K562 (cell line): ENCODE results near the gene SNX9. TPM values are rescaled to one million over a fixed set of nuclear protein-coding genes. Genes with fewer than 3 reads are reported as not detected.
"Not testable (repeated sequence)": the region's sequence is repeated elsewhere in the genome, so short reads cannot be mapped to it uniquely, and the experiment has no call there.

Source experiments
- ATAC-seq: fragments of 200-7000 bp; cut with Tn5 transposase; 3 replicates; pipeline ENCODE4 v1.9.1; 2020; ENCODE audit warnings: moderate library complexity
- BruUV-seq: library from RNA; stranded (reverse); fragments of 400-500 nt; replicated peaks from 2 replicates; lab custom pipeline; 2021; lab: Mats Ljungman, UMichigan
- CTCF ChIA-PET: fragments of 300-600 bp; formaldehyde crosslinking; extraction: SDS; loops from one replicate; lab custom pipeline; 2021; ENCODE audit warnings: low intra/inter-chr PET ratio; lab: Yijun Ruan, JAX
- POLR2A ChIA-PET: fragments of 300-600, 350-650 bp; sonication (Branson Sonifier 250); formaldehyde crosslinking; extraction: SDS; loops from one replicate; lab custom pipeline; 2021; ENCODE audit warnings: antibody characterized with exemption, inconsistent platforms; lab: Yijun Ruan, JAX
- DNase-seq, 4 experiments: peaks; one replicate each; pipeline versions ENCODE4 v3.0.0 to v3.0.0-alpha.2; 2011 to 2018; ENCODE audit warnings: low spot score in 3 of 4, mixed read lengths in 3 of 4; ENCODE audit errors: extremely low read depth in 1 of 4
- FAIRE-seq: peaks from 2 replicates; lab custom pipeline; 2011; peaks lifted over from hg19 to GRCh38; lab: Jason Lieb, UNC
- H2AFZ ChIP-seq: 2 replicates; pipeline ENCODE4 v1.6.0; 2011; ENCODE audit warnings: low read depth, low read length, control low read depth, inconsistent platforms
- H3K27ac ChIP-seq: fragments of 200-600 bp; 3 replicates; pipeline ENCODE4 v1.8.0; 2011; ENCODE audit warnings: low read depth, mild to moderate bottlenecking, control low read depth, inconsistent platforms, low read length, moderate library complexity, mixed read lengths; ENCODE audit errors: extremely low read depth
- H3K27me3 ChIP-seq, 2 experiments: fragments of 300-600 bp in 1 of 2; 2 replicates in 1 of 2; 3 replicates in 1 of 2; pipeline versions ENCODE4 v1.6.0 to v1.8.0; 2011; ENCODE audit warnings: inconsistent platforms in 2 of 2, low read length in 2 of 2, mild to moderate bottlenecking in 1 of 2, mixed read lengths in 1 of 2, moderate library complexity in 1 of 2; ENCODE audit not compliant: control insufficient read depth in 2 of 2, insufficient read depth in 2 of 2
- H3K36me3 ChIP-seq: fragments of 300-600 bp; 3 replicates; pipeline ENCODE4 v1.8.0; 2011; ENCODE audit warnings: mild to moderate bottlenecking, low read length, inconsistent platforms; ENCODE audit not compliant: control insufficient read depth, insufficient read depth
- H3K4me1 ChIP-seq, 2 experiments: fragments of 200-600 bp in 1 of 2; replicated peaks in 1 of 2; 2 replicates in 1 of 2; 3 replicates in 1 of 2; pipeline versions ENCODE4 v1.5.1 to v1.8.0; 2011; ENCODE audit warnings: inconsistent platforms in 2 of 2, low read length in 2 of 2, mild to moderate bottlenecking in 1 of 2, mixed read lengths in 1 of 2, moderate library complexity in 1 of 2; ENCODE audit not compliant: control insufficient read depth in 2 of 2, insufficient read depth in 2 of 2
- H3K4me2 ChIP-seq: 2 replicates; pipeline ENCODE4 v1.6.1; 2011; ENCODE audit warnings: low read length, control low read depth, inconsistent platforms, mixed read lengths; ENCODE audit not compliant: insufficient read depth
- H3K4me3 ChIP-seq: fragments of 200-600 bp; sonication (generic), shearing (Covaris generic); 2 replicates; pipeline ENCODE4 v1.5.1; 2016; ENCODE audit warnings: control low read depth, inconsistent platforms
- H3K79me2 ChIP-seq: fragments of 200-600 bp; 3 replicates; pipeline ENCODE4 v1.8.0; 2011; ENCODE audit warnings: low read length, inconsistent platforms; ENCODE audit not compliant: control insufficient read depth, insufficient read depth
- H3K9ac ChIP-seq, 2 experiments: 2 replicates each; pipeline versions ENCODE4 v1.6.0 to v1.6.1; 2011; ENCODE audit warnings: low read depth in 2 of 2, low read length in 2 of 2, control low read depth in 1 of 2, inconsistent platforms in 1 of 2, mild to moderate bottlenecking in 1 of 2, mixed read lengths in 1 of 2; ENCODE audit not compliant: insufficient read depth in 1 of 2
- H3K9me1 ChIP-seq: one replicate; pipeline ENCODE4 v1.6.0; 2011; ENCODE audit warnings: inconsistent platforms, mild to moderate bottlenecking, low read length, moderate library complexity; ENCODE audit not compliant: control insufficient read depth, insufficient read depth
- H3K9me3 ChIP-seq: replicated peaks from 2 replicates; pipeline ENCODE4 v1.5.1; 2011; ENCODE audit warnings: low read depth, low read length, inconsistent platforms; ENCODE audit not compliant: control insufficient read depth, insufficient read depth
- H4K20me1 ChIP-seq: replicated peaks from 2 replicates; pipeline ENCODE4 v1.6.1; 2011; ENCODE audit warnings: low read length, inconsistent platforms, mixed read lengths; ENCODE audit not compliant: control insufficient read depth, insufficient read depth
- L3MBTL2 ChIP-seq: fragments of 450-650 bp; IDR thresholded peaks from 2 replicates; pipeline ENCODE4 v1.6.1; 2016; ENCODE audit warnings: mild to moderate bottlenecking, moderate library complexity
- RBM22 ChIP-seq: fragments of 200-400 bp; formaldehyde crosslinking; IDR thresholded peaks from 2 replicates; pipeline ENCODE4 v1.6.1; 2018; ENCODE audit warnings: low read length, low read depth; ENCODE audit not compliant: poor library complexity, severe bottlenecking
- WGBS: fragments of 100-300 bp; shearing (Covaris generic); methylation state at CpG from one replicate; pipeline ENCODE4 v1.1.6; 2016; ENCODE audit warnings: low coverage, mixed read lengths; ENCODE audit not compliant: insufficient coverage; ENCODE audit errors: missing lambda C conversion rate; 5-methylcytosine and 5-hydroxymethylcytosine counted together
- in situ Hi-C: fragments of 300-500 bp; cut with MboI; formaldehyde crosslinking; loops from 4 replicates; pipeline ENCODE4 v1.15.0; 2018; ENCODE audit warnings: inconsistent platforms, mixed read lengths
- intact Hi-C: fragments of 100-400 bp; cut with micrococcal nuclease; formaldehyde crosslinking; loops from 2 replicates; pipeline ENCODE4 v1.14.2; 2022
- polyA plus RNA-seq, 8 experiments: library from polyadenylated mRNA; depleted of rRNA in 4 of 8; stranded (reverse) in 5 of 8; unstranded in 3 of 8; fragments of >200 nt; fragmentation: Nextera tagmentation in 2 of 8; fragmentation: Illumina TruSeq in 1 of 8; extraction: Ambion mirVana in 2 of 8; extraction: Trizol in 1 of 8; gene quantifications; 2 replicates each; pipeline versions ENCODE4 v1.2.1 to v1.2.3, GENCODE V29; 2011 to 2014; ENCODE audit warnings: inconsistent platforms in 1 of 8, missing spikeins in 1 of 8
- total RNA-seq, 7 experiments: library from RNA; depleted of rRNA in 6 of 7; stranded (reverse); fragments of >200 nt in 6 of 7; fragmentation: Illumina TruSeq in 2 of 7; extraction: Trizol in 2 of 7; gene quantifications; 2 replicates each; pipeline versions ENCODE4 v1.2.1 to v1.2.3, GENCODE V29; 2011 to 2021; ENCODE audit warnings: low replicate concordance in 1 of 7

The SNX9 gene
- total and polyA plus RNA-seq, 9 of the 15 experiments (the other 6 are each of a cell fraction or from before 2014, with no cell fraction given), result 6.0 to 81.7 (median 57.1) TPM

GRCh38 chr6:157898640-157899039 is 75.6 kb downstream of the SNX9 start:
- no peaks in the 10 kb centered on the region for H3K4me1 ChIP-seq
- intact Hi-C loops (no loop called here), in situ Hi-C loops (no loop called here)
- FAIRE-seq (no peak), ATAC-seq (no peak), DNase-seq (no peak)
- no peak overlapping the region for H2AFZ ChIP-seq
- POLR2A ChIA-PET, result no interaction called here
- no peak overlapping the region for H3K27ac ChIP-seq
- 71% methylated on average over 3 of the region's 3 CpGs for WGBS
- TF ChIP-seq RBM22, result peak; percentile 50
- TF ChIP-seq L3MBTL2, result no peak
- TF ChIP-seq, all 486 proteins: peak for 1
- H3K27me3 ChIP-seq, result no peaks in the 10 kb centered on the region
- H3K4me3 ChIP-seq, result no peak overlapping the region
- no peak overlapping the region for H3K4me2 ChIP-seq
- 0 out of 4 replicates have a peak overlapping the region, but pooled peaks of 1 of the 2 experiments have one; percentile 40 for H3K9ac ChIP-seq
- CTCF ChIA-PET, result no interaction called here
- no TSS peak for BruUV-seq
- H4K20me1 ChIP-seq, result no peaks in the 10 kb centered on the region; the same call in 1 of the 2 replicates
- H3K79me2 ChIP-seq, result peaks cover 14% of the 10 kb centered on the region; the same call in 2 of the 3 replicates
- H3K9me3 ChIP-seq, result no peaks in the 10 kb centered on the region
- peaks cover 83% of the 10 kb centered on the region for H3K36me3 ChIP-seq
- peaks cover 4% of the 10 kb centered on the region for H3K9me1 ChIP-seq

- CTCF ChIA-PET, result not testable (repeated sequence)
Observed at GRCh38 chr6:157900262-157900661, 77.2 kb downstream of the SNX9 start.

More at GRCh38 chr6:157900262-157900661, 77.2 kb downstream of the SNX9 start:
- H3K4me2 ChIP-seq, FAIRE-seq, H3K4me1 ChIP-seq, BruUV-seq, H3K9ac ChIP-seq, H3K27ac ChIP-seq, H3K4me3 ChIP-seq, H3K79me2 ChIP-seq, ATAC-seq, H3K9me3 ChIP-seq, intact Hi-C loops, H2AFZ ChIP-seq, in situ Hi-C loops, H3K9me1 ChIP-seq, DNase-seq, H3K27me3 ChIP-seq, H4K20me1 ChIP-seq: not testable (repeated sequence)
- WGBS, result 92% methylated on average over 10 of the region's 11 CpGs
- POLR2A ChIA-PET, result interaction anchor here (0.8 kb wide), 1 partner anchor 9 kb away, joined by 3 read pairs; no protein-coding TSS in a partner anchor
- H3K36me3 ChIP-seq, result peaks cover 82% of the 10 kb centered on the region
